Measurements from ENCODE around the gene SH3RF1. TPM values are rescaled to one million over a fixed set of nuclear protein-coding genes. Genes with fewer than 3 reads are reported as not detected.

Gene SH3RF1
- total RNA-seq, 1 donor = 41.9 TPM

DNA sequence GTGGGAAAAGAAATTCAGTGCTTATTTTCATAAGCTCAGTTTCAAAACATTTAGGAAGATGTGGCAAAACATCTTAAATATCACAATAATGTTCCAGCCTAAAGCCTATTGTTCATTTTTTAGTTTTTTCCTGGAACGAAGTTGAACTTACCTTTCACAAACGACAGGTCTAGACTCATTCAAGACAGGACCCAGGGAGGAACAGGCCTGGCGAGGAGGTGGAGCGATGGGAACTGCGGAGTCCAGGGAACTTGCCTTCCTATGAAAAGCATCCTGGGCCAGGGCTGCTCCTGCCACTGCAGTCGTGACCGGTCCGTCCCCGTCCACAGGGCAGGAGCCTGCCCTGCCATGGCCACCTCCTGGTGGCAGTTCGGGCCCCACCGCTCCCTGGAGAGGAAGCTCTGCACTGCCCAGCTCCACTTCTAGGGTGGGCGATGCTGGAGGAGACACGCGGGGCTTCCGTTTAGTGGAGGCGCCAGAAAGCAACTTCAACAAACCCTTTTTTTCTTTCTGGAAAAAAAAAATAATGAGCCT is 164.0 kb downstream of the SH3RF1 start:
- no peak overlapping the region for H3K4me3 ChIP-seq (ENCODE audit: low read depth, low read length)
- no peak for TF ChIP-seq CTCF (IDR thresholded peaks at IDR 0.05; ENCODE audit: insufficient read depth, low read depth, low read length)
- DNase-seq (ENCODE audit: low read depth) = no peak

- no peak for DNase-seq (ENCODE audit: low read depth)
- TF ChIP-seq CTCF (IDR thresholded peaks at IDR 0.05; ENCODE audit: insufficient read depth, low read depth, low read length) = no peak
- H3K4me3 ChIP-seq (ENCODE audit: low read depth, low read length) = no peak overlapping the region
Measured at GRCh38 chr4:169105620-169106019, 165.1 kb downstream of the SH3RF1 start.

- no peak for DNase-seq (ENCODE audit: low read depth)
- H3K4me3 ChIP-seq (ENCODE audit: low read depth, low read length) = no peak overlapping the region
- TF ChIP-seq CTCF (IDR thresholded peaks at IDR 0.05; ENCODE audit: insufficient read depth, low read depth, low read length) = no peak
Measured at GRCh38 chr4:169103966-169104412, 166.8 kb downstream of the SH3RF1 start.

- DNase-seq (ENCODE audit: low read depth) = no peak
- no peak for TF ChIP-seq CTCF (IDR thresholded peaks at IDR 0.05; ENCODE audit: insufficient read depth, low read depth, low read length)
Measured at GRCh38 chr4:169102026-169102425, 168.7 kb downstream of the SH3RF1 start.

GRCh38 chr4:169100670-169101101 is 170.1 kb downstream of the SH3RF1 start:
- no peak overlapping the region for H3K4me3 ChIP-seq (ENCODE audit: low read depth, low read length)
- no peak for DNase-seq (ENCODE audit: low read depth)
- no peak for TF ChIP-seq CTCF (IDR thresholded peaks at IDR 0.05; ENCODE audit: insufficient read depth, low read depth, low read length)

More at GRCh38 chr4:169102026-169102425, 168.7 kb downstream of the SH3RF1 start:
- H3K4me3 ChIP-seq (ENCODE audit: low read depth, low read length) = no peak overlapping the region

DNA sequence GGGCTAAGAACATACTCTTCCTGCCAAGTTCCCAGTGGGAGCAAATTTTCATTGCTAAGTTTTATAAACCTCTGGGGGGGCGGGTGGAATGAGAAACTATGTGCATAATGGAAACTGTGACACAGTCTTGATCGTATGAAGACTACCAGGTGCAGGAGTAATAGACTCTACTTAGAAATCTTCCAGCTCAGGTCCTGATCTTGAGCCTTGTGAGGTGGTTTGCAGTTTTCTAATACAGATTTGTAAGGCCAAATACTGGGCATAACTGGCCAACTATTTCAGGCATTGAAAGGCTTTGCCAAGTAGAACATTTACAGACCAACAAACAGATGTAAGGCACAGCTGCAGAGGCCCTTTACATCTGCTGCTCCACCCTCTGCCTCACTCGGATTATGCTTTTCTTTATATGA is 171.0 kb downstream of the SH3RF1 start:
- no peak overlapping the region for H3K4me3 ChIP-seq (ENCODE audit: low read depth, low read length)
- TF ChIP-seq CTCF (IDR thresholded peaks at IDR 0.05; ENCODE audit: insufficient read depth, low read depth, low read length) = no peak
- peak; percentile 57 for DNase-seq (ENCODE audit: low read depth)
